ENCODE results near the gene CYB561A3. TPM values are rescaled to one million over a fixed set of nuclear protein-coding genes. Genes with fewer than 3 reads are reported as not detected.
"Not testable (repeated sequence)": the region's sequence is repeated elsewhere in the genome, so short reads cannot be mapped to it uniquely, and the experiment has no call there.

The CYB561A3 gene, protein sequence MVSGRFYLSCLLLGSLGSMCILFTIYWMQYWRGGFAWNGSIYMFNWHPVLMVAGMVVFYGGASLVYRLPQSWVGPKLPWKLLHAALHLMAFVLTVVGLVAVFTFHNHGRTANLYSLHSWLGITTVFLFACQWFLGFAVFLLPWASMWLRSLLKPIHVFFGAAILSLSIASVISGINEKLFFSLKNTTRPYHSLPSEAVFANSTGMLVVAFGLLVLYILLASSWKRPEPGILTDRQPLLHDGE
- 56.1 and 59.9 TPM in 2 replicates for total RNA-seq (2014; rRNA removed; shearing (Covaris generic); ENCODE audit: low replicate concordance)

DNA sequence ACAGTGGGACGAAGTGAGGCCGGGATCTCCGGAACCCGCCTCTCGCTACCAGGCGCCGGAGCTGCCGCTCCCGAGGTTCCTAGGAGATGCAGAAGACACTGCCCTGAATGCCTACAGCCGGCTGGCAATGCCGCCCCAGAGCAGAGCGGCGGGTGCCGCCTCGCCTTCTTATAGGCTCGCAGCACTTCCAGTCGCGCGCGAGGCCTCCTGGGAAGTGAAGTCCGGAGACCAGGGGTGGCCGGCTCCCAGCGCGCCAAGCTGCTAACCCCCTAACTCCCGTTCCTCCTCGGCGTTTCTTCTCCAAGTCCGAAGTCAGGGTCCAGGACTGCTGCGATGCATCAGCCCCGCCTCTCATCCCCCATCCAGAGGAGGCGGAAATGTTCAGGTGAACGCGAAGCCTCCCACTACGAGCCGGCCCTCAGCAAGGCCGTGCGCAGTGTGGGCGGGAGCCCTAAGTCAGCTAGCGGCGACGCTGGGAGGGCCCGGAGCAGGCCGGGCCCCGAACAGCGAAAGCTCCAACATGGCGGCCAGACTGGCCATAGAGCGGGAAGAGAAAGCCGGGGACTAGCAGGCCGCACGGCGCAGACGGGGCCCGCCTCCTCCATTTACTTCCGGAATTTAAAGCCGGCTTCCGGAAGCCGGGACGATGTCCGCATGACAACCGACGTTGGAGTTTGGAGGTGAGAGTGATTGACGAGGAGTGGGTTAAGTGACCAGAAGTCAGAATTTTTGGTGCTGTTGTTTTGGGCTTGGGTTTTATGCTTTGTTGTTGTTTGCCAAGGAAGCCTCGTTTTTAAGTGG is at the start of gene CYB561A3, which contains the start of gene TMEM138:
Gene CYB561A3 (minus strand): TSS at position 142 of the 801 bp plus-strand sequence. CDS start 5,169 bp downstream, outside the sequence.
Gene TMEM138 (plus strand): TSS at position 634 of the 801 bp plus-strand sequence. CDS start 2,017 bp downstream, outside the sequence.
- in situ Hi-C loops (cut with HindIII; ENCODE audit: low pct_unique_long_range_greater_than_20kb, low sequenced_read_pairs) = no loop called here
- peak; percentile 93 for DNase-seq (ENCODE audit: low read depth)

DNA sequence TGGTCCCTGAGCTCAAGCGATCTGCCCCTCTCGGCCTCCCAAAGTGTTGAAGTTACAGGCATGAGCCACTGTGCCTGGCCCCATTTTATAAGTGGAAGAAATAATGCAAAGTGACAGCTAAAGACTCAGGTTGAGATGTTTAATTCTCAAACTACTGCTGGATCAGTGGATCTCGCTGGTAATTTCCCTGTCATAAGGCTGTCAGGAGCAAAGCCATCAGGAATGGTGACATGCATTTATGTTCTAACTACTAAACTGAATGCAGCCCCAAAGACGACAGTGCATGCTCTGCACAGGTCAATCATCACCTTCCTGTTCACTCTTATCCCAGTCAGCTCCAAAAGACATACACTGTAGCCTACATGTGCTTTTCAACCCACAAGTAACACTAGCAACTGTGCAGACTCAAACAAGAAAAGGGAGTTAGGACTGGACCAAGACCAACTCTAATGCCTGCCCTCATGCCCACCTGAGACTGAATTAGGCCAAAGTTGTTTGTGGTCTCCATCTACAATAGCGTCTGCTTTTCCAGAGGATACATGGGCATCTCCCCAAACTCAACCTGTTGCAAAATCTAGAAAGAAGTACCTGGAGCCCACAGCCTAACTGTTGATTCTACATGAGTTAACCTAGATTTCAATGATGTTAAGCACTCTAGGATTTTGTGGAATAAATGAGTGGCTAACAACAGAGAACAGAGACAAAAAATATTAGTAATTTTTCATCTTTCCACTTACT is 45.5 kb upstream of the CYB561A3 start:
- DNase-seq (ENCODE audit: low read depth) = no peak
- in situ Hi-C loops (cut with HindIII; ENCODE audit: low pct_unique_long_range_greater_than_20kb, low sequenced_read_pairs) = no loop called here

DNA sequence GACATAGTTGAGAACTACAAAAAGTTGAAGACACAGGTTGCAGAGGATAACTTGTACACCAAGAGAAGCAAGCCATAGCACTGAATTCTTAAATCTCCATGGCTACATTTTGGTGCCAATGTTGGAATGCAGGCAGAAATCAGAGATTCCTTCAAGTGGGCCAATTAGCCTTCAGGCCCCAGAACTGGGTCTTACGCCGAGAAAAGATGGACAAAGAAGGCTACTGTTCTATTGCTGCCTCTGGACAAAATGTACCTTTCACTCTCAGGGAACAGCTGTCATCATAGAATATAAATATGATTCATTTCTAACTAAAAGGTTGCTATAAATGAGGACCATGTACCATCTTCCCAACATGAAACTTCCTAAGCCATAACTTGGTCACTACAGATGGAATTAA is 44.4 kb upstream of the CYB561A3 start:
- in situ Hi-C loops (cut with HindIII; ENCODE audit: low pct_unique_long_range_greater_than_20kb, low sequenced_read_pairs) = no loop called here
- DNase-seq (ENCODE audit: low read depth) = no peak

DNA sequence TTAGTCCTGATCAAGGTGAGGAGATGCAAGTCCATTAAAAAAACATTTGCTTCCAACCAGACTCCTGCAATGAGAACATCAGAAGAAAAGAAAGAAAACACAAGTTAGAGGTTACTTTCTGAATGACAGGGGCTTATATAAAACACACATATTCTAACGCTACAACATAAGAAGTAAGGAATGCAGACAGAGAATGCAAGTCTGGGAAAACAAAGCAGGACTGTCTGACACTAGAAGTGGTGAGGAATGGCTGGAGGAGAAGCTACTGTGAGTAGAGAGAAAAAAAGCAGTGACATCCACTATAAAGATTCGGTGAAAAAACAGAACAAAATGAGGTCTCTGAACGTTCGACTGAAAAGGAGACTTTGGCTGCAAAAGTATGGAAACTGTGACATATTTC is 43.0 kb upstream of the CYB561A3 start:
- in situ Hi-C loops (cut with HindIII; ENCODE audit: low pct_unique_long_range_greater_than_20kb, low sequenced_read_pairs) = no loop called here
- DNase-seq (ENCODE audit: low read depth) = no peak

DNA sequence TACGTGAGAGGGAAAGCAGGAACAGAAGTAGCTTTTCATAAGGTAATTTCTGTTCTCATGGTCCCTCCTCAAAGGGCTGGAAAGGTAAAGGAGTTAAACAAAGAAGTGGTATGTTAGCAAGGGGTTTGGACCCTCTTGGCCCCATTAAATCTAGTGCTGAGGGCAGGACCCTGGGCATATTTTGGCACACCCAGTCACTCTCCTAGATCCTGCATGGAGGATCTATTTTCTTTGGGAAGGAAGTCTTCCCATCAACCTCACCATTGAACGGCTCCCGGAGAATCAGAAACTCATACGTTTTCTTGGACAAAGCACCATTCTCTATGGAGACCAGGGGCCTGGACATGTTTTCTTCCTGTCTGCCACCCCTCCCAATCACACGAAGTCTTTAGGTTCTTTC is 42.4 kb upstream of the CYB561A3 start:
- in situ Hi-C loops (cut with HindIII; ENCODE audit: low pct_unique_long_range_greater_than_20kb, low sequenced_read_pairs) = no loop called here
- no peak for DNase-seq (ENCODE audit: low read depth)

DNA sequence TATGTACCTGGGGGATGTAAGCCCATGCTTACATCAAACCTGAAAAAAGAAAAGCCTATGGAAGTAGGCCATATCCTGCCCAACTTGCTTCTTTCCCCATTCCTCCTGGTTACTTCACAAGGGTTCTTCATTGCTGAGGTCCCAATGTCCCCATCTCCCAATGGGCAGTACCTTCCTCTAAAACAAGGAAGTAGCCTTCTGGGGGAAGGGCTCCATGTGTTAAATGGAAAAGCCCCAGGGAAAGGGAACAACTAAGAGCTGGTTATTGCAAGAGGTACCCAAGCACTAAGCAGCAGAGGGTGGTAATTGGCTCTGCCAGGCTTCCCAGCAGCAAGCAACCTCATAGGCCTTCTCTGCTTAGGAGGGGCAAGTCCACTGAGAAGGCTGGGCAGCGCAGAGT is 42.0 kb upstream of the CYB561A3 start:
- no peak for DNase-seq (ENCODE audit: low read depth)
- in situ Hi-C loops (cut with HindIII; ENCODE audit: low pct_unique_long_range_greater_than_20kb, low sequenced_read_pairs) = no loop called here

DNA sequence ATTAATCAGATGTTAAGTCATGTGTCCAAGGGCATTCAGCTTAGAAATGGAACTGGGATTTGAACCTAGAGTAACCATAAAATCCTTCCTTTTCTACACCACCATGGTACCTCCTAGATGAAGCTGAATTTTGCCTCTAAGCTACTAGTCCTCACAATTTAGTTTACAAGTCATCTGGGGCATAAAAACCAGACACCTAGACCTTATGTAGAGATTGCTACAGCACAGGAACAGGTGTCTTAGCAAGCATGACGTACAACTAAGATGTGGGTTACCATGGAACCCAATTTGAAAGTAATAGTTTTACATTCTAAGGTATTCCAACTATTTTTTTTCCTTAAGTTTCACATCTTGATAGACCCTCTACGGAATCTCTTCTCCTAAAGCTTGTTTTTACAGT is 39.9 kb upstream of the CYB561A3 start:
- in situ Hi-C loops (cut with HindIII; ENCODE audit: low pct_unique_long_range_greater_than_20kb, low sequenced_read_pairs) = no loop called here
- no peak for DNase-seq (ENCODE audit: low read depth)

DNA sequence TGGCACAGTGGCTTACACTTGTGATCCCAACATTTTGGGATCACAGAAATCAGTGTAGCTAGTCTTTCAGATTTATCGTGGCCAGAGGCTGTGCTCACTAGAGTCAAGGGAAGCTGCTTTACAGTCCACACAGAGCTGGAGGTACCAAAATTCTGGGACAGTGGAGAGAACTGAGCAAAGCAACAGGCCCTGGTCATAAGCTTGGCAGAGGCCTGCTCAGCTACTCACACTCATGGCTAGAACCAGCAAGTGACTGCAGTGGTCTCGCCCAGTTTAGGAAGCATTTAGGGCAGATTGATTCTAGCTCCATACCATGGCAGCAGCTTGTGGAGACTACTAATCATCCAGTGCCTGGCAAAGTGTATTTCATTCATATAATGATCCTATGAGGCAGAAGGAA is 39.5 kb upstream of the CYB561A3 start:
- in situ Hi-C loops (cut with HindIII; ENCODE audit: low pct_unique_long_range_greater_than_20kb, low sequenced_read_pairs) = no loop called here
- DNase-seq (ENCODE audit: low read depth) = no peak

DNA sequence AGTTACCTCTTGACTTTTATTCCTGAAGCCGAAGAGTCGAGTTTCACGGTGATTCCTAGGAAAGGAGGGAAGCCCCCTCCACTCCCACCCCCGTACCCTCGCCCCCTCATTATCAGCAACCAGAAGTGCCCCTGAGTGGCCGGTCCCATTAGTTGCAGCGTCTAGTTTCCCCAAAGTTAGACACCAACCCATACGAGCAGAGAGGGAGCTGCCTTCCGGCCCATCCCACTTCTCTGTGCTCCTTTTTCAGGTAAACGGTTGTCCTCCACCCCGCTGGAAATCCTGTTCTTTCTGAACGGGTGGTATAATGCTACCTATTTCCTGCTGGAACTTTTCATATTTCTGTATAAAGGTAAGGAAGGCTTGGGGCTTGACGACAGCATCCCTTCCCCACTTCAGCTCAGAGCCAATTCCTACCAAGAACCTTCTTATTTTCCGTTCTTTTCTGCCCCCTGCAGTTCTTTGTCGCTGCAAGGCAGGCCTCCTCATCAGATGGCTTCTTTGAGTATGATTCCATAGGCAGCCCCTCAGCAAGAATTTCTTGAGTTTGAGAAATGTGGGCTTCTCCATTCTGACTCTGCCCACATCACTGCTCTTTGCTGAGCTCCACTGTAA is 31.4 kb upstream of the CYB561A3 start:
- in situ Hi-C loops (cut with HindIII; ENCODE audit: low pct_unique_long_range_greater_than_20kb, low sequenced_read_pairs) = no loop called here

DNA sequence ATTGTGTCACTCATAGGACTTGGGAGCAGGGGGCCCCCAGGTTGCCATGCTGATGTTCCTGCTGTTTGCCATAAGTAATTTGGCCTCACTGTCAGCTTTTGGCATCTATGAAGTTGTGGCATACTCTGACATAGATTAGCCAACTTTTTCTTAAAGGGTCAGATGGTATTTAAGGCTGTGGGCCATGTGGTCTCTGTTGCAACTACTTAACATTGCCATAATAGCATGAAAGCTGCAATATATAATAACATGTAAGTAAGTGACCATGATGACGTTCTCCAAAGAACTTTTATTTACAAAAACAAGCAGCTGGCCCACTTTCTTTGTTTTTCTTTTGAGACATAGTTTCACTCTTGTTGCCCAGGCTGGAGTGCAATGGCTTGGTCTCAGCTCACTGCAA is 28.5 kb upstream of the CYB561A3 start:
- in situ Hi-C loops (cut with HindIII; ENCODE audit: low pct_unique_long_range_greater_than_20kb, low sequenced_read_pairs) = no loop called here
- no peak for DNase-seq (ENCODE audit: low read depth)

More for the DNA sequence above, 31.4 kb upstream of the CYB561A3 start:
- DNase-seq (ENCODE audit: low read depth) = no peak

DNA sequence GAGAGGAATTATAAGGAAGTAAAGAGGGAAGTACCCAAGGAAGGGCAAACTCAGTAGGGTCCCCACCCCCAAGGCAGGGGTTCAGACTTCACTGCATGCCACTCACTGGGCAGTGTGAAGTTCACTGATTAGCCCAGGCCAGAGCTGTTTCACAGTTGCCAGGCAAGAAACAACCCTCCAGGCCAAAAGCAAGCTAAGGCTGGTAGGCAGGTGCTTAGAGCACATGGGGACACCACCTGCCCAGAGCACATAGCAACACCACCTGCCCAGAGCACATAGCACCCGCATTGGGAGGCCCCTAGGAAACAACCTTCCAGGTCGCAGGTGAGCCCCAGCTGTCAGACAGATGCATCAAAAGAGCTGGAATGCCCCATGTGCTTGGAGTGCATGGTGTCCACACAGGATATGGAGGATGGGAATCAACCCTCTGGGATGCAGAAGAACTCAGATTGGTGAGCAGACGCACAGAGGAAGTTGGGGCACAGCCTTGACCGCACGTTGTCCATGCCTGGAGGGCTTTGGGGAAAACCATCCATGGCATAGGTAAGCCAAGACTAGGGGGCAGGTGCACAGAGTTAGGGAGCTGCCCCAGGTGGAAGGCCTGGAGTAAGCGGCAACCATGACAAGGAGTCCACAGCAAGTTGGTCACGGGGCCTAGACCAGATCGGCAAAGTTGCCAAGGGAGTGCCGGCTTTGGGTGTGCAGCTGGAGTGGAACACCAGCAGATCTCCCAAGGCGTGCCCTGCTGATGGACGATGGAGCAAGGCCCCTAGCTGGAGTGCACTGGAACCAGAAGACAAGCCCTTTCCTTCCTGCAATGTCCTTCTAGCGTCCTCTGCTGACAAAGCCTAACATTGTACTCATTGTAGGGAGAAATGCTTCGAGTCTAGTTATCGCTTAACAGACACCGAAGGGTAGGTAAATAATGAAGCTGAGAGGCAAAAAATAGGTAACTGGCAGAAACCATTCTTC is 22.9 kb upstream of the CYB561A3 start:
- in situ Hi-C loops (cut with HindIII; ENCODE audit: low pct_unique_long_range_greater_than_20kb, low sequenced_read_pairs) = no loop called here
- DNase-seq (ENCODE audit: low read depth) = no peak

DNA sequence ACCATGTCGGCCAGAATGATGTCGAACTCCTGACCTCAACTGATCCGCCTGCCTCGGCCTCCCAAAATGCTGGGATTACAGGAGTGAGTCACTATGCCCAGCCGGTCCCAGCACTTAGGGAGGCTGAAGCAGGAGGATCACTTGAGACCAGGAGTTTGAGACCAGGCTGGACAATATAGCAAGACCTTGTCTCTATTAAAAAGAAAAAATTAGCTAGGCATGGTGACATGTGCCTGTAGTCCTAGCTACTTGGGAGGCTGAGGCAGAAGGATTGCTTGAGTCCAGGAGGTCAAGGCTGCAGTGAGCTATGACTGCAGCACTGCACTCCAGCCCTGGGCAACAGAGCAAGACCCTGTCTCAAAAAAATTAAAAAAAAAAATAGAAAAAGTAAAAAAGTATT is 22.2 kb upstream of the CYB561A3 start:
- DNase-seq (ENCODE audit: low read depth); in situ Hi-C loops (cut with HindIII; ENCODE audit: low pct_unique_long_range_greater_than_20kb, low sequenced_read_pairs): not testable (repeated sequence)

DNA sequence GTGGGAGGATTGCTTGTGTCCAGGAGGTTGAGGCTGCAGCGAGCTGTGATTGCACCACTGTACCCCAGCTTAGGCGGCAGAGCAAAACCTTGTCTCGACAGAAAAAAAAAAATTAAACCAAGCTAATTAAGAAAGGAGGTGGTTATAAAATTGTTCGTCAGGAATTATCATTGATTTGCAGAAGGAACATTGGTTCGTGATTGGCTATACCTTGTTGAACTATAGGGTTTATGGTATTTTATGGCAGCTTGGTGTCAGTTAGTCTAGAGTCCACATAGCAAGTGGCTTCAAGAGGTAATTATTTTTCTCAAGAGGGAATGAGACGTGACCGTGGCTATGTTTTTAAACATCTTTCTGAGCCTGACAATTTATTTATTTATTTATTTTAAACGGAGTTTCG is 19.2 kb upstream of the CYB561A3 start:
- in situ Hi-C loops (cut with HindIII; ENCODE audit: low pct_unique_long_range_greater_than_20kb, low sequenced_read_pairs) = no loop called here
- DNase-seq (ENCODE audit: low read depth) = no peak

DNA sequence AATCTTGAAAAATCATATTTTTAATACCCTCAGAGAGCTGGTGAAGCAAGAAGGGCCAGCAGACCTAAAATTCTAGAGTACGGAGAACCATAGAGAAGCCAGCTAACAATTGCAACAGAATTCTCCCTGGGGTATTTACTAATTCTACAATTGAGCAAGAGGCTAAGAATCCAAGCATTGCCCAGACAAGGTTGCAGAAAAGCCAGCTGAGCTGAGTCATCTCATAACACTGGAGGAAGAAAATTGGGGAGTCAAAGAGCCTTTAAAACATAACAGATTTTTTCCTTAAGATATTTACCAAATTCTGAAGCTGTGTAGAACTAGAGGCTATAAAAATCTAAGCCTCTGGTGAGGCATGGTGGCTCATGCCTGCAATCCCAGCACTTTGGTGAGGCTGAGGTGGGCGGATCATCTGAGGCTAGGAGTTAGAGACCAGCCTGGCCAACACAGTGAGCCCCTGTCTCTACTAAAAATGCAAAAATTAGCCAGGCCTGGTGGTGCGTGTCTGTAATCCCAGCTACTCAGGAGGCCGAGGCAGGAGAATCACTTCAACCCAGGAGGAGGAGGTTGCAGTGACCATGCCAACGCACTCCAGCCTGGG is 17.1 kb upstream of the CYB561A3 start:
- DNase-seq (ENCODE audit: low read depth) = no peak
- in situ Hi-C loops (cut with HindIII; ENCODE audit: low pct_unique_long_range_greater_than_20kb, low sequenced_read_pairs) = no loop called here

DNA sequence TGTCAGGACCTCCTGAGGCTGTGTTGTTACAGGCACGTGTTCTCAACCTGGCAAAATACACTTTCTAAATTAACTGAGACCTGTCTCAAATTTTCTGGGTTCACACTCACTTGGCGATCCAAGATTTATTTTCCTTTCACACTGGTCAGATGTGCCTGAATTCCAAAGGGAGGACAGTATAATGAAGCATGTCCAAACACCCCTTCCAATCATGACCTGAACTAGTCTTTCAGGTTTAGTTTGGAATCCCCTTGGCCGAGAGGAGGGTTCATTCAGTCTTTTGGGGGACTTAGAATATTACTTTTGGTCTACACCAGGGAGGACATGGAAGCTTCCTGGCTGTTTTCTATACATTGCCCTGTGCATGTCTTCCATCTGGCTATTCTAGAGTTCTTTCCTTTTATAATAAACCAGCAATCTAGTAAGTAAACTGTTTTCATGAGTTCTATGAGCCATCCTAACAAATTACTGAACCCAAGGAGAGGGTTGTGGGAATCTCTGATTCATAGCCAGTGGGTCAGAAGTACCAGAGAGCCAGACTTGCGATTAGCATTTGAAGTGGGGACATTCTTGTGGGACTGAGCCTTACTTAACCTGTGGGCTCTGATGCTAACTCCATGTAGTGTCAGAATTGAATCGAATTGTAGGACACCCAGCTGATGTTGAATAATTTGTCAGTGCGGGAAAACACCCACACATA is 15.9 kb upstream of the CYB561A3 start:
- in situ Hi-C loops (cut with HindIII; ENCODE audit: low pct_unique_long_range_greater_than_20kb, low sequenced_read_pairs) = no loop called here
- DNase-seq (ENCODE audit: low read depth) = no peak

DNA sequence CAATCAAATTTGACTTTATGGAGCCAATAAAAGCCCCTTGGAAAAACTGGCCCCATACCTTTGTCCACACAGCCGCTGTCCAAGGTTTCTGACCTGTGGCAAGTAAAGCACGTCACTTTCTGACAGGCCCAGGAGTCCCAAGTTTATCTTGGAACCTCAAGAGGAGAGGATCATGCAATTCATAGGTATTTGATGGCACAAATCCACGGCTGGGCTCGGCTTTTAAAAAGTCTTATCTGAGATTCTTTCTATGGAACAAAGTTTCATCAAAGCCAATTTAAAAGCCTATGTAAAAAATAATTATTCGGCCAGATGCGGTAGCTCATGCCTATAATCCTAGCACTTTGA is 14.1 kb upstream of the CYB561A3 start:
- in situ Hi-C loops (cut with HindIII; ENCODE audit: low pct_unique_long_range_greater_than_20kb, low sequenced_read_pairs) = no loop called here
- no peak for DNase-seq (ENCODE audit: low read depth)

All from Caki2 (cell line).